HS-5 (cell line): Measurements from ENCODE around the gene MRTFA.
A peak's percentile ranks its signal among the peaks of the same experiment; 100 is the strongest.
"Not testable (repeated sequence)": the region's sequence is repeated elsewhere in the genome, so short reads cannot be mapped to it uniquely, and the experiment has no call there.

Experiments
- DNase-seq: peaks from one replicate; pipeline ENCODE4 v3.0.0-alpha.2; 2012; ENCODE audit warnings: low read depth

Gene MRTFA

GRCh38 chr22:40636380-40637182 lies at the start of gene MRTFA:
Gene MRTFA (minus strand): TSS chr22:40636719.
- DNase-seq, result peak; percentile 99

GRCh38 chr22:40685406-40685805 lies 48.9 kb upstream of the MRTFA start:
- no peak for DNase-seq

GRCh38 chr22:40684728-40685127 lies 48.2 kb upstream of the MRTFA start:
- no peak for DNase-seq

- no peak for DNase-seq
Measured at GRCh38 chr22:40681451-40681850, 44.9 kb upstream of the MRTFA start.

- DNase-seq, result no peak
Measured at GRCh38 chr22:40680819-40681183, 44.3 kb upstream of the MRTFA start.

- DNase-seq, result no peak
Measured at GRCh38 chr22:40679964-40680818, 43.7 kb upstream of the MRTFA start.

- DNase-seq, result no peak
Measured at GRCh38 chr22:40679249-40679963, 42.9 kb upstream of the MRTFA start, which contains the start of gene MCHR1. Gene MCHR1 (plus strand): TSS chr22:40679484. CDS start chr22:40679653, 169 bp downstream.

- DNase-seq, result no peak
Measured at GRCh38 chr22:40678493-40679248, 42.2 kb upstream of the MRTFA start.

GRCh38 chr22:40676644-40677043 lies 40.1 kb upstream of the MRTFA start:
- DNase-seq, result no peak

- not testable (repeated sequence) for DNase-seq
Measured at GRCh38 chr22:40676166-40676565, 39.6 kb upstream of the MRTFA start.

GRCh38 chr22:40674274-40674673 lies 37.8 kb upstream of the MRTFA start:
- no peak for DNase-seq

- DNase-seq, result no peak
Measured at GRCh38 chr22:40673017-40673416, 36.5 kb upstream of the MRTFA start.

GRCh38 chr22:40671796-40672360 lies 35.4 kb upstream of the MRTFA start:
- DNase-seq, result no peak

- no peak for DNase-seq
Measured at GRCh38 chr22:40671369-40671768, 34.9 kb upstream of the MRTFA start.

- no peak for DNase-seq
Measured at GRCh38 chr22:40670058-40670457, 33.5 kb upstream of the MRTFA start.

- DNase-seq, result no peak
Measured at GRCh38 chr22:40668611-40669411, 32.3 kb upstream of the MRTFA start.

GRCh38 chr22:40666151-40666848 lies 29.8 kb upstream of the MRTFA start:
- DNase-seq, result no peak

- no peak for DNase-seq
Measured at GRCh38 chr22:40665312-40665711, 28.8 kb upstream of the MRTFA start.

GRCh38 chr22:40661671-40662070 lies 25.2 kb upstream of the MRTFA start:
- no peak for DNase-seq

GRCh38 chr22:40660730-40661129 lies 24.2 kb upstream of the MRTFA start:
- DNase-seq, result no peak
